ENCODE measurements around the gene STARD6. TPM values are rescaled to one million over a fixed set of nuclear protein-coding genes. Genes with fewer than 3 reads are reported as not detected.

STARD6 gene
- total and polyA plus RNA-seq, 7 donors = not detected

GRCh38 chr18:54284981-54285785, 72.5 kb downstream of the STARD6 start:
- Histone ChIP-seq H3K36me3 (ENCODE audit: insufficient read depth in 1 of 2, low read depth in 1 of 2) (peaks cover 2 to 85% of the 10 kb centered on the region in 2 donors), H3K27ac (no peak overlapping the region), H3K9me3 (no peaks in the 10 kb centered on the region), H3K27me3 (ENCODE audit: insufficient read depth in 3 of 3, low read length in 2 of 3) (no peaks in the 10 kb centered on the region), H3K4me1 (no peaks in the 10 kb centered on the region), H3K4me3 (no peak overlapping the region)
- ATAC-seq = peak; percentile 71 to 94 (median 89)
- no peak for TF ChIP-seq CTCF (IDR thresholded peaks at IDR 0.05)
- intact Hi-C loops (cut with DNase I) = no loop called here
- peak in 1 of 2 donors; percentile 48 for DNase-seq
- WGBS, 3 donors = 49 to 75% (median 63%) methylated on average over 8 of the region's 8 CpGs

GRCh38 chr18:54284535-54284934, 73.1 kb downstream of the STARD6 start:
- intact Hi-C loops (cut with DNase I) = no loop called here
- no peak for DNase-seq
- 96 to 99% (median 98%) methylated on average over 3 of the region's 3 CpGs for WGBS, 3 donors
- Histone ChIP-seq H3K4me3 (no peak overlapping the region), H3K27me3 (ENCODE audit: insufficient read depth in 3 of 3, low read length in 2 of 3) (no peaks in the 10 kb centered on the region), H3K9me3 (no peaks in the 10 kb centered on the region), H3K27ac (no peak overlapping the region), H3K36me3 (ENCODE audit: insufficient read depth in 1 of 2, low read depth in 1 of 2) (peaks cover 4 to 85% of the 10 kb centered on the region in 2 donors), H3K4me1 (no peaks in the 10 kb centered on the region)
- TF ChIP-seq CTCF (IDR thresholded peaks at IDR 0.05) = no peak
- no peak for ATAC-seq

- intact Hi-C loops (cut with DNase I) = no loop called here
- TF ChIP-seq CTCF (IDR thresholded peaks at IDR 0.05) = no peak
- DNase-seq (no peak), ATAC-seq (no peak)
- no peak overlapping the region for H3K27ac ChIP-seq
- H3K36me3 ChIP-seq (ENCODE audit: insufficient read depth in 1 of 2, low read depth in 1 of 2) = peaks cover 4 to 88% of the 10 kb centered on the region in 2 donors
- H3K4me1 ChIP-seq = no peaks in the 10 kb centered on the region
- no peaks in the 10 kb centered on the region for H3K9me3 ChIP-seq
- no peaks in the 10 kb centered on the region for H3K27me3 ChIP-seq (ENCODE audit: insufficient read depth in 3 of 3, low read length in 2 of 3)
- no peak overlapping the region for H3K4me3 ChIP-seq
Observed at GRCh38 chr18:54280220-54280569, 77.5 kb downstream of the STARD6 start.

- Histone ChIP-seq H3K9me3 (no peaks in the 10 kb centered on the region), H3K27ac (no peak overlapping the region), H3K27me3 (ENCODE audit: insufficient read depth in 3 of 3, low read length in 2 of 3) (no peaks in the 10 kb centered on the region), H3K4me3 (no peak overlapping the region), H3K36me3 (ENCODE audit: insufficient read depth in 1 of 2, low read depth in 1 of 2) (peaks cover 4 to 90% of the 10 kb centered on the region in 2 donors), H3K4me1 (no peaks in the 10 kb centered on the region)
- ATAC-seq = no peak
- 95 to 99% (median 98%) methylated on average over 5 of the region's 5 CpGs for WGBS, 3 donors
- TF ChIP-seq CTCF (IDR thresholded peaks at IDR 0.05) = no peak
- intact Hi-C loops (cut with DNase I) = no loop called here
- DNase-seq = no peak
Observed at GRCh38 chr18:54279477-54280219, 78.0 kb downstream of the STARD6 start.

Measured in psoas muscle (tissue), 8 donors.